ENCODE results near the gene LCOR.

LCOR gene

DNA sequence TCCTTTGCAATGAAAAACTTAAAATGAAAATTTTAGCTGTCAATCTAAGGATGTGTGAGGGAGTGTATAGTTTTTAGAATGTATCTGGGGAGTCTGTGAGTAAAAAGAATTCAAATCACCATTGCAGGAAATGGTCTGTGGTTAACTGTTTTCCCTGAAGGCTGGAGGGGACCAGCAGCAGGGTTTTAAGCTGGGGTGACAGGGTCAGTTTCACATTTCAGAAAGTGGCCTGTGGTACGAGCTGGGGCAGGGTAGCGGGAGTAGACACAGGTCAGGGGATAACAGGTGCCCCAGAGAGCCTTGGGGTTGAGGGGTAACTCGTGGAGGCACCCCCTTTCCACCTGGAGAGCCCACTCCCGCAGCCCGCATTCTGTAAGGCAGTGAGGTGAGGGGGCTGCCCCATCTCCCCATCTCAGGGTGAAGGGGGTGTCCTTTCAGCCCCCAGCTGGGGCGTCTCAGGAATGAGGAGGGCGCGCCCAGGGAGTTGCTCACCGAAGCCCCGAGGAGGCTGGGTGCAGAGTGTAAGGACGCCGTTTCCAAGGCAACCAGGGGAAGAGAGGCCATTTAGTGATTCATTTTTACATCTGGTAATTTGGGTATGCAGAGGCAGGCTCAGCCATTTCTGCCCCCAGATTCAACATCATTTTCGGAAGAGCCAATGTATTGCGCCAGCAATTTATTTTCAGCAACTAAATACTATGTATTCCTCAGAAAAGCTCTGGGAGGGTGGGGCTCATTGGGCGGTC, 184.8 kb downstream of the LCOR start:
- Histone ChIP-seq H3K9me3 (replicated peaks; ENCODE audit: insufficient read depth, low read length) (no peaks in the 10 kb centered on the region), H3K4me1 (ENCODE audit: low read length) (peaks cover 11% of the 10 kb centered on the region), H3F3A (ENCODE audit: insufficient read depth, low read length) (peaks cover 9% of the 10 kb centered on the region), H3K79me2 (ENCODE audit: low read length) (no peaks in the 10 kb centered on the region), H3K36me3 (replicated peaks; ENCODE audit: insufficient read depth, low read length) (no peaks in the 10 kb centered on the region), H3K4me2 (ENCODE audit: low read depth, low read length) (peak overlapping the region; percentile 60), H2AFZ (ENCODE audit: low read length) (no peak overlapping the region), H3K27me3 (replicated peaks; ENCODE audit: insufficient read depth, low read length) (no peaks in the 10 kb centered on the region), H3K4me3 (ENCODE audit: low read length) (no peak overlapping the region), H4K20me1 (ENCODE audit: insufficient read depth, low read length) (no peaks in the 10 kb centered on the region), H3K9me2 (replicated peaks; ENCODE audit: insufficient read depth, low read length) (no peaks in the 10 kb centered on the region), H3K27ac (ENCODE audit: low read length) (no peak overlapping the region), H3K9ac (ENCODE audit: low read length) (no peak overlapping the region)
- TF ChIP-seq CTCF (IDR thresholded peaks at IDR 0.05; ENCODE audit: low read length) (no peak), EZH2 (optimal IDR thresholded peaks at IDR 0.05; ENCODE audit: low read depth, low read length) (no peak), EZH2phosphoT487 (IDR thresholded peaks at IDR 0.05; ENCODE audit: low read length) (no peak)
- DNase-seq: peak; percentile 78

- no peak overlapping the region for H3K9ac ChIP-seq (ENCODE audit: low read length)
- H3K9me2 ChIP-seq (replicated peaks; ENCODE audit: insufficient read depth, low read length): no peaks in the 10 kb centered on the region
- H3K4me2 ChIP-seq (ENCODE audit: low read depth, low read length): no peak overlapping the region
- H3K9me3 ChIP-seq (replicated peaks; ENCODE audit: insufficient read depth, low read length): no peaks in the 10 kb centered on the region
- H2AFZ ChIP-seq (ENCODE audit: low read length): no peak overlapping the region
- H3K79me2 ChIP-seq (ENCODE audit: low read length): no peaks in the 10 kb centered on the region
- H3K36me3 ChIP-seq (replicated peaks; ENCODE audit: insufficient read depth, low read length): no peaks in the 10 kb centered on the region
- H3F3A ChIP-seq (ENCODE audit: insufficient read depth, low read length): peaks cover 9% of the 10 kb centered on the region
- no peaks in the 10 kb centered on the region for H4K20me1 ChIP-seq (ENCODE audit: insufficient read depth, low read length)
- no peak for TF ChIP-seq EZH2 (optimal IDR thresholded peaks at IDR 0.05; ENCODE audit: low read depth, low read length)
- TF ChIP-seq EZH2phosphoT487 (IDR thresholded peaks at IDR 0.05; ENCODE audit: low read length): no peak
- TF ChIP-seq CTCF (IDR thresholded peaks at IDR 0.05; ENCODE audit: low read length): no peak
- H3K27me3 ChIP-seq (replicated peaks; ENCODE audit: insufficient read depth, low read length): no peaks in the 10 kb centered on the region
- no peak overlapping the region for H3K4me3 ChIP-seq (ENCODE audit: low read length)
- no peak for DNase-seq
- no peak overlapping the region for H3K27ac ChIP-seq (ENCODE audit: low read length)
- peaks cover 11% of the 10 kb centered on the region for H3K4me1 ChIP-seq (ENCODE audit: low read length)
These were observed 185.4 kb downstream of the LCOR start for GRCh38 chr10:97017474-97017903.

DNA sequence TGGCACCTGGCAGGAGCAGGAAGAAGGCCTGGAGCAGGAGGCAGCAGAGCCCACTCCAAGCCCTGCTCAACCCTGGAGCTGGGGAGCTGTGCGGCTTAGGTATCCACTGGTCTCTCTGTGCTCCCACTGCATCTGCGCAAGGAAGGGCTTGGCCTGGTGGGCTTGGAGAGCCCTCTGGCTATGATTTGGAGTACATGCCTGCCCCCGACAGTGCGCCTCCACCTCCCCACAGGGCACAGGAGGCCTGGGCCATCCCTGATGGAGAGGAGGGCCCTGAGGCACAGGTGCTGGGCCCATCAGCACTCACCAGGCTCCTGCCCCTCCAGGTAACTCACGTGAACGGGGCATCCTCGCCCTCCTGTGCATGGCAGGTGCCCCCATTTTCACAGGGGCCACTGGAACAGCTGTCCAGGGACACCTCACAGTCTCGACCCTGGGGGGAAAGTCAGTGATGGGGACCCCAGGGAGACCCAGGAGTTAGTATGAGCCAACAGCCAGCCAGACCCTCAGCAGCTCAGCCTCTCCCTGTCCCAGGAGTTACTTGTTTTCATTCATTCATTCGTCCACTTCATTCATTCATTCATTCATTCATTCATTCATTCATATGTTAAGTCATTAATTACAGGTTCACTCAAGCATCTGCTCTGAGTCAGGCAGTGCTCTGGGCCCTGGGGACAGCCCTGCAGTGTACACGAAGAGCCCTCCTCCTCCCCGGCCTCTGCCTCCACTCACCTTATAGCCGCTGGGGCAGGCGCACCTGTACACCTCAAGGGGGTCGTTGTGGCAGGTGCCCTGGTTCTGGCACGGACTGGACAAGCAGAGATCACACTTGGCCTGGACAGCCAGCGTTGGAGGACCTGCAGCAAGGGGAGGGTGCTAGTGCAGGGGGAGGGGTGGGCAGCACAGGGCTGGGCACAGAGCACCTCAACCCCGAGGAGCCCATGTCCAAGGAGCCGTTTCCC, 186.4 kb downstream of the LCOR start:
- Histone ChIP-seq H3K27me3 (replicated peaks; ENCODE audit: insufficient read depth, low read length) (no peaks in the 10 kb centered on the region), H3K9ac (ENCODE audit: low read length) (no peak overlapping the region)
- TF ChIP-seq EZH2 (optimal IDR thresholded peaks at IDR 0.05; ENCODE audit: low read depth, low read length) (no peak), EZH2phosphoT487 (IDR thresholded peaks at IDR 0.05; ENCODE audit: low read length) (no peak), CTCF (IDR thresholded peaks at IDR 0.05; ENCODE audit: low read length) (no peak)

More for the DNA sequence above, 186.4 kb downstream of the LCOR start:
- Histone ChIP-seq H3K36me3 (replicated peaks; ENCODE audit: insufficient read depth, low read length) (no peaks in the 10 kb centered on the region), H3K27ac (ENCODE audit: low read length) (no peak overlapping the region), H4K20me1 (ENCODE audit: insufficient read depth, low read length) (no peaks in the 10 kb centered on the region), H3K4me3 (ENCODE audit: low read length) (no peak overlapping the region), H3K9me3 (replicated peaks; ENCODE audit: insufficient read depth, low read length) (no peaks in the 10 kb centered on the region), H3K4me2 (ENCODE audit: low read depth, low read length) (no peak overlapping the region), H3K4me1 (ENCODE audit: low read length) (peaks cover 12% of the 10 kb centered on the region), H3F3A (ENCODE audit: insufficient read depth, low read length) (peaks cover 9% of the 10 kb centered on the region), H2AFZ (ENCODE audit: low read length) (no peak overlapping the region), H3K79me2 (ENCODE audit: low read length) (no peaks in the 10 kb centered on the region), H3K9me2 (replicated peaks; ENCODE audit: insufficient read depth, low read length) (no peaks in the 10 kb centered on the region)
- no peak for DNase-seq
